ENCODE results near the gene NCOA1.
"Not testable (repeated sequence)": the region's sequence is repeated elsewhere in the genome, so short reads cannot be mapped to it uniquely, and the experiment has no call there.

The NCOA1 gene

DNA sequence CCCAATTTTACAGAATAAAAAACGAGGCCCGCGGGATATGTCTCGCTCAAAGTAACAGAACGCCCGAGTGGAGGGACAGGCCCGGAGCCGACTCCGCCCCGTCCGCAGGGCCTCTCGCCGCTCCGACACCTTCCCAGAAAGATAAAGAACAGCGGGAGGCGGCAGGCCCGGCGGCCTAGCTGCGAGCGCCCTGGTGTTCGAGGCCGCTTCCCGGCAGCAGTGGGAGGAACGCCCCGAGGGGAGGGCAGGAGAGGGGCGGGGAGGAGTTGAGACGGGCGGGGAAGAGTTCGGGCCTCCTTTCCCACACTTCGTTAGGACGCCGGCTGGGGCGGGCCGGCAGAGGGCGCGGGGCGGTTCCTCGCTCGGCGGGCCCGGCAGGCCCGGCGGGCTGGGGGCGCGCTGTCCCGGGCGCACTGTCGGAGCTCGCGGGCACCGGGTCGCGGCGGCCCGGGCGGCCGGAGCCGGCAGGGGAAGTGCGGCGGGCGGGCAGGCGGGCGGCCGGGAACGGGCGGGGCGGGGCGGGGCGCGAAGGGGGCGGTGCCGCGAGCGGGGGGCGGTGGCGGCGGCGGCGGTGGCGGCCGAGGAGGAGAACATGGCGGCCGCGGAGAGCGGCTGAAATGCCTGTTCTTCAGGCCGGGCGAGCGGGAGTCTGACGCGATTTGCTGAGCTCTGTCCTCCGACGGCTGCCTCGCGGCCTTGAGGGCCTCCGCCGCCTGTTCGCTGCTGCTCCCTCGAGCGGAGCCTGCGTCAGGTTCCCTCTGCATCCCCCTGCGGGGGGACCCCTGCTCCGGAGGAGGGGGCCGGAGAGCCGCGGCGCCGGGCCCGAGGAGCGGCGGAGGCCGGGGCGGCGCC lies at the start of gene NCOA1:
NCOA1 (plus strand) TSS at position 565 of the 852 bp plus-strand sequence. CDS start 167,424 bp downstream, outside the sequence.
- DNase-seq: peak; percentile 90

DNA sequence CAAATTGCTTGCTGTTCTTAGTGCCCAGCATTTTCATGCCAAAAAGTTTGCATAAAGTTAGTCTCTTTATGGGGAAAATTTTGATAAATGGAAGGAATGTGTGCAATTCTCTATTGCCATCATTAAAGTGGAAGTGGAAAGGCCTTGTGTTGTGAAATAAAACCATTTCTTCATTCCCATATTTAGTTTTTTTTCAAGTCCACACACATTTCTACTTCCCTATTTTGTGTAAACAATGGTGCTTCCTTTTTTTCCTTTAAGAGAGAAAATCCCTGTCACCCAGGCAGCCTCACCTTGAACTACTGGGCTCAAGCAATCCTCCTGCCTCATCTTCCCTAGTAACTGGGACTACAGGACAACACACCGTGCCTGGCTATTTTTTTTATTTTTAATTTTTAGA lies 42.3 kb upstream of the NCOA1 start:
- no peak for DNase-seq

DNA sequence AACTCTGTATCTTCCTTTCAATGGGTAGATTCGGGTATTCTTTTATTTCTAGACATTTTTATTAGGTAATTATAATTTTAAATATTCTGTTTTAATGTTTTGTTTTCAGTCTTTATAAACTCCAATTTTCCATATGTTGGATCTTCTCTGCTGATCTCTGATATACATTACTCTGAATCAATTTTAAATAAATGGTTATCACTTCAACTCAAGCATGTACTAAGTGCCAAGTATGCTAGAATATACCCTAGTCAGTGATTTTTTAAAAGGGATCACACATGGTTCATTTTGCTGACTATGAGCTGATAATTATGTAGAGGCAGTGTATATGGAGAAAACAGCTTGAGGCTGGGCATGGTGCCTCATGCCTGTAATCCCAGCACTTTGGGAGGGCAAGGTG lies 41.7 kb upstream of the NCOA1 start:
- DNase-seq: no peak

DNA sequence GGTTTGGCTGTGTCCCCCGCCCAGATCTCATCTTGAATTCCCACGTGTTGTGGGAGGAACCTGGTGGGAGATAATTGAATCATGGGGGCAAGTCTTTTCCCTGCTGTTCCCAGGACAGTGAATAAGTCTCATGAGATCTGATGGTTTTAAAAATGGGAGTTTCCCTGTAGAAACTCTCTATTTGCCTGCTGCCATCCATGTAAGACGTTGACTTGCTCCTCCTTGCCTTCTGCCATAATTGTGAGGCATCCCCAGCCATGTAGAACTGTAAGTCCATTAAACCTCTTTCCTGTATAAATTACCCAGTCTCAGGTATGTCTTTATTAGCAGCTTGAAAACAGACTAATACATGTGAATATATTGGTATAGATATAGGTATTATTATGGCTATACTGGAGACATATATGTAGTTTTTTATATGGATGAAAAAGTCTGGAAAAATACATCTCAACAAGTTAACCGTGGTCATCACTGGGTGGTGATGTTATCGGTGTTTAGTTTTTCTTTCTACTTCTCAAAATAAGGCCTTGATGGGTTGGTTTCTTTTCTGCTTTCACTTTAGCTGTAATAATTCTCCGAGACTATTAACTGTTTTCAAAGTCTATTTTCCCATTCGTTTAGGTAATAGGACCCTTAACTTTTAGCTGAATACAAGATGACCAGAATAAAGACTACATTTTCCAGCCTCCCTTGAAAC lies 39.1 kb upstream of the NCOA1 start:
- no peak for DNase-seq

- DNase-seq: no peak
These were observed 38.6 kb upstream of the NCOA1 start for GRCh38 chr2:24452502-24452885.

DNA sequence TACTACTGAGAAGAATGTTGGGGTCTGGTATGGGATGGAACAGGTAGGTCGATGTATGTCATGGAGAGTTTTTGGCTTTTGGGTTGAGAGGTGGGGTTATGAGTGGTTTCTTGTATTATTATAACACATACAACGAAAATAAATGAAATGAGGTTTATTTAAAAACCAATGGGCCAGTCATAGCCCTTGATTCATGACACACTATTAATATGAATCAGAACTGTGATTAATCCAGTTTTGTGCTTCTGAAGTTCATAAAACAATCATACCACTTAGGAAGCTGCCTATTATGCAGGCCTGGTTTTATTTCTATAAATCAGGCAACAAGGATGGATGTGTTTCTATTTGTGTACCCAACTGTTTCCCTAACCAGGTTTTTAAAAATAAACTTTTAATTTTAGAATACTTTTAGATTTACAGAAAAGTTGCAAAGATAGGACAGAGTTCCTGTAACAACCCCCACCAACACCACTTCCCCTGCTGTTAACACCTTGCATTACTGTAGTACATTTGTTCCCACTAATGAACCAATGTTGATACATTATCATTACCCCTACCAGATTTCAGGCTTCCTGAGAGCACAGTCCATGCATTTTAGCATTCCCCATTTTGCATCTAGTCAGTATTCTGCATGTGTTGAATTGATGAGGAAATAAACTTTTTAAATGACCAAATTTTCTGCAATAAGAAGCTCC lies 37.5 kb upstream of the NCOA1 start:
- DNase-seq: no peak

GRCh38 chr2:24454294-24454693 lies 36.8 kb upstream of the NCOA1 start:
- DNase-seq: no peak

DNA sequence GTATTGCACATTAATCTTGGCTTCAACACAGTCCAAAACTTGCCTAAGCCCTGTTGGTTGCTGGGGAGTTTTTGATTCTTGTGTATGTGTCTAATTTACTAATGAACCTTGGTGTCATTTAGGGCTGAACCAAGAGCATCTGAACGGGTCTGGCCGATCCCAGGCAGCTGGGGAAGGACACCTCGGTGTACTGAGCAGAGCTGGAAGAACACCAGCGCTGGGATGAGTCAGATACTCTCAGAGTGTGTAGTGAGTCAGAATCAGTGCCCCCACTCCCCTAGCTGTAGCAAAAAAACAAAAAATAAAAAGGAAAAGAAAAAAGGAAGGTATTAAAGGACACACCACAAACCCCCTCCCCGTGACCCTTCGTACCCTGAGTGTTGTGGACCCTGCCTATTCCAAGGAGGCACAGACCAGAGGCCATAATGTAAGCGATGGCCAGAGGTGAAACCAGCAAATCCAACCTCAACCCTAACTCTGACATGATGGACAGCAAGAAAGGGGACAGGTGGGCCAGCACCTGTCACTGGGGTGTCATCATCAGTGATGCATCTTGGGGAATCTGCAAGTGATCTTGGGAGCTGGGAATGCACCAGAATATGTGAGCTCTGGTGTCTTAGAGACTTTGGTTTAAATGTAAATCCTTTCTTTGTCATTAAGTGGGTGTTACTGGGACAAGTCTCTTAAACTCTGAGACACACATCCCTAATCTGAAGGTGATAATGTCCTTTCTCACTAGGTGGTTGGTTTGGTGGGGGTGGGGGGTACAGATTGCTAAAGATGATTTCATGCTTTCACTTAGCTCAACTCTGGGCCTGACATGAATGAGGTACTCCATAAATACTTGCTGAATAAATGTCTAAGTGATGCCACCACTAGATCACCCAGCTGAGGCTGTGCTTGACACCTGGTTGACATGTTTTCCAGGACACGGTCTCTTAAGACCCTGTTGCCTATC lies 34.2 kb upstream of the NCOA1 start:
- DNase-seq: peak; percentile 7

DNA sequence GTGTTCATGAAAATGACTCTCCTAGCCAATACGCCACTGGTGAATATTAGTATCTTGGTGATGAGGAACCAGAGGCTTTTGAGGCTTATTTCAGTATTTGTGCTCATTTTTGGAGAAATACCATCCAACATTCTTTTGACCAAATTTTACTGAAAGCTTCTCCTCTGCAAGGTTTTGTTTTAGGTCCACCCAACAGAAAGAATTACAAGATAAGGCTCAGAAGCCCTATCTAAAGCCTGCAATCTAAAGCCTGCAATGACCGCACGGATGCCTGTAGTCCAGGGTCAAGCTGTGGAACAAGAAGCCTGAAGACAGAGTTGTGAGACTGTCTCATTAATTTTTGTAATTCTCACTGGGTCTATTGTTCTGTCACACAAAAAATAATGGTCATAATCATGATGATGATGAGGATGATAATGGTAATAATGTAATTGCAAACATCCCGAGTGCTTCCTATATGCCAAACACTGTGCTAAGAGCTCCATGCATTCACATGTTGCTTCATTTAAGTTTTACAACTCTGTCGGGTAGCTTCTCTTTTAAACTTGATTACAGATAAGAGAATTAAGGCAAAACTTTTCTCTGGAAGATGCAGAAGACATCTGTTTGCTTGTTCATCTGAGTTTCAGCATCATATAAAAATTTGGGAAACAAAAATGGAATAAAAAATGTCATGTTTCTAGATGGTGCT lies 33.2 kb upstream of the NCOA1 start:
- no peak for DNase-seq

DNA sequence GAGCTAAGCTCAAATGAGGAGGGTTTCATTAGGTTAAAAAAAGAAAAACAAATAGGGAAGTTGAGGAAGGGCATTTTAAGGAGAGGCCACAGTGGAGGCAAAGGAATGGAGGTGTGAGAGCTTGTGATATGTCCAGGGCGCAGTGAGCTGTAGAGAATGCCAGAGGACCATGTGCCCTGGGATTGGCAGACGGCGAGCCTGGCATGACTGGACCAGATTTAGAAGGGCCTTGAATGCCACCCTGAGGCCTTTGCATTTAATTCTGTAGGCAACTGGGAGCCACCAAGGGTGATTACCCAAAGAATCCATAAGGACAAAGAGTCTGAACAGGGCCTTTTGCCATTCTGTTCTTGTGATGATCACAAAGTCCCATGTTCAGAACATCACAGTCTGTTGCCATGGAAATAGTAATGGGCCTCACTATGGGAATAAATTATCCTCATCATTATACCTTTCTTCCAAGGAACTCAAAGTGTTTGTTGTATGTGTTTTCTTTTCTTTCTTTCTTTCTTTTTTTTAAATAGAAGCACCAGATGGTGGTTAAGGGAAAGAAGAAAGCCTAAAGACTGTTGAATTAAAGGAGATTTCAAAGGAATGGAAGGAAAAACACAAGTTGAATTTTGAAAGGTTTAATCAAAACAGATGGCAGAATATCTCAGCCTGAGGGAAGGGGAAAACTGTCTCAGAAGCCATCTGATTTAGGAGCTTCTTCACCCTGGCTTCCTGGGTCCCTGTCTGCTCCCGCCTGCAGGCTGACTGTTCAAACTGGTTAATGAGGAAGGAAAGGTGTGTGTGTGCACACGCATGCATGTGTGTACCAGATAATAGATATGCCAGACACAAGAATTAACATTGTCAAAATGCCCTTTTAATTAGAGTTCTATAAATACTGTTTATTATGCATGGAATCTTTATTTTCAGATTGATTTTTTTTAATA lies 31.6 kb upstream of the NCOA1 start:
- DNase-seq: no peak

DNA sequence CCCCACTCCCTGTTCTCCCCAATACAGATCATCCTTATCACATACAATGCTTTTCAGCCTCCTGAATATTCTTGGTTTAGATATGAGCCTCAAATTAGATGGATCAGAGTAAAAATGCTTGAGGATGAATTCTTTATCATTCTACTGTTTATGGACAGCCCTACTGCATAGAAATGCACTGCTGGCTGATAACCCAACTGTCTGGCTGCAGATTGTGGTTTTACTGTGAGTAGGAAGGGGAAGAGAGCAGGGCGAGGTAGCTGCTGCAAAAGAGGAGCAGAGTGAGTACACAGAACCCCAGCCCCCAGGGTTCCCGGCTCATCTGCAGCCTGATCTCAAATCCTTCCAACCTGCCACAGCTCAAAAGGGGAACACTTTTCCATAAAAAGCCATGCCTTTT lies 29.4 kb upstream of the NCOA1 start:
- no peak for DNase-seq

DNA sequence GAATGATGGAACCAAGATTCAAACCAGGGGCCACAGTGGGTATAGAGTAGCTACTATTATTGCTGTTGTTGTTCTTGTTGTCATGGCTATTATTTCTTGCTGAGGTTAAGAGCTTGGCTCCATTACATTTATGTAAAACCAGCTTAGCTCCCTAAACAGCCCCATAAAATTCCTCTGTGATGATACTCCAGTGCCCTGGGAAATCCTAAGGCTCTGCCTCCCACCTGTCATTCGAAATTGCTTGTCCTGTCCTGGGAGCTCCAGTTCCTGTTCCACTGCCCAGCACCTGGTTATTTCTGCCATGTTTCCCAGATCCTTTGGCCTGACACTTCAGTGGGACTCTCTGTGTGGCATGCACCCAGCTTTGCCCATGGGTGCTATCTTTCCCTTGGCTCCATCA lies 27.8 kb upstream of the NCOA1 start:
- no peak for DNase-seq

DNA sequence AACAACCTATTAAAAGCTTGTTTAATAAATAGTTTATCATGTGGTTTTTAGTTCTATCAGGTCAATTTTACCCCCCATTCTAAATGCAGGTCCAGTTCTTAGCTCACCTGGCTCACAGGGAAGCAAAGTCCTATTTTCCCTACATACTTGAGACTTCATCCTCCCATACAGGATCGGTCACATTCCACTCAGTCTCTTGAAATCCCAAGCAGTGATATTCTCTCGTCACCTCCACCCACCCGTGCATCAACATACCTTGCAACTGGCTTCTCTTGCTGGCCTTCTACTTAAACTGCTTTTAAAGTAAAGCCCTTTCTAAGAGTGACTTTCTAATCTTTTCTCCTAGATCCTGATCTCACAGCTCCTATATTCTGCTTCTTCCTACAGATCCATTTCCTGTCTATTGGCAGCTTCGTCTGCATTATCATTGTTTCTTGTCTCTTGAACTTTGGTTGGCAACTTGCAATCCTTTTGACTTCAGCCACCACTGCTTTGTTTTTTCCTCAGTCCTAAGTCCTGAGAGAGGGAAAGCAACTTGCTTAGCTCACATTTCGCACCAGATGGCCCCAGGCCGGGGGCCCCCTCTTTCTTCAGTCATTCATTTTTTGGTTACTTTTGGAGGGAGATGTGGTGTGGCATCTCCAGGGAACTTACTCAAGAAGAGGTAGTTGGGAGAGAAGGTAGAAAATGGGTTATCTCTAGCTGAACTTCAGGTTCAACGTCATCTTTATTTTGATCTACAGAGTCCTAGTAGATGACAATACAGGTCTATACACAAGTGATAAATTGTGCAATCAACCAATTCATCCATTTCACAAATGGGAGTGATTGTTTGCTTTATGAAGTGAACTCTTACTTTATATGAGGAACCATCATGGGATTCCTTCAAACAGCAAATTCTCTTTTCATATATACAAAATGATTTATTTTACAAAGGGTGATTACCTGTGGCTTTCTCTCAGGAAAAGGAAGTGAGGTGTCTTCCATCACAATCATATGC lies 23.9 kb upstream of the NCOA1 start:
- DNase-seq: no peak

DNA sequence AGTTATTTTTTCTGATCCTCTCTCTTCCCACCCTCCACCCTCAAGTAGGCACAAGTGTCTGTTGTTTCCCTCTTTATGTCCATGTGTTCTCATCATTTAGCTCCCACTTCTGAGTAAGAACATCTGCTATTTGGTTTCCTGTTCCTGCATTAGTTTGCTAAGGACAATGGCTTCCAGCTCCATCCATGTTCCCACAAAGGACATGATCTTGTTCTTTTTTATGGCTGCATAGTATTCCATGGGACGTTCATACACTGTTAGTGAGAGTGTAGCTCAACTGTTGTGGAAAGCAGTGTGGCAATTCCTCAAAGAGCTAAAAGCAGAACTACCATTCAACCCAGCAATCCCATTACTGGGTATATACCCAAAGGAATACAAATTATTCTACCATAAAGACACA lies 22.6 kb upstream of the NCOA1 start:
- not testable (repeated sequence) for DNase-seq

DNA sequence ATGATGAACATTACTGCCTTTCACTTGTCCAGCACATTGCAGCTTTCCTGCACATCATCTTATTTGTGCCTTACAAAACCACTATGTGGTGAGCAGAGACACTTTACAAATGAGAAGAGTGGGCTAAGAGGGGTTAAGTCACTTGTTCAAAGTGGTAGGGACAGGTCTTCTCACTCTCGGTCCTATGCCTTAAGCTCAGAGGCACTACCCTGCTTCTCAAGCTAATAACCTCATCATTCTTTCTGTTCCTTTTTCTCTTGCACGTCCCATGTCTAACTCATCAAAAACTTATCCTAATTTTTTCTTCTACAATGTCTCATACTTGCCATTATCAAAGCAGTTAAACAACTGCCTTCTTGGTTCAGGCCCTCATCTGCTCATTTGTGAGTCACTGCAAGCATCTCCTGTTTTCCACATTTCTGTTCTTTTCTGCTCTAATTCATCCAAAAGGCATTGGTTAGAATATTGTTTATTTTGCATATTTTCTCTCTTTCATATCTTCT lies 21.9 kb upstream of the NCOA1 start:
- no peak for DNase-seq

- DNase-seq: no peak
These were observed 19.4 kb upstream of the NCOA1 start for GRCh38 chr2:24471662-24472061.

DNA sequence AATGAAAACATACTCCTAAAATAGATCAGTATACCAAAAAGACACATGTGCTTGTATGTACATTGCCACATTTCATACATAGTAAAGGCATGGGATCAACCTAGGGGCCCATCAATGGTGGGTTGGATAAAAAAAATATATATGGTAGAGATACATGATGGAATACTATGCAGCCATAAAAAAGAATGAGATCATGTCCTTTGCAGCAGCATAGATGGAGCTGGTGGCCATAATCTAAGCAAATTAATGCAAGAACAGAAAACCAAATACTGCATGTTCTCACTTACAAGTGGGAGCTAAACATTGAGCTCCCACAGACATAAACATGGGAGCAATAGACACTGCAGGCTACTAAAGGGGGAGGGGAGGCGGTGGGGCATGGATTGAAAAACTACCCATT lies 18.6 kb upstream of the NCOA1 start:
- no peak for DNase-seq

DNA sequence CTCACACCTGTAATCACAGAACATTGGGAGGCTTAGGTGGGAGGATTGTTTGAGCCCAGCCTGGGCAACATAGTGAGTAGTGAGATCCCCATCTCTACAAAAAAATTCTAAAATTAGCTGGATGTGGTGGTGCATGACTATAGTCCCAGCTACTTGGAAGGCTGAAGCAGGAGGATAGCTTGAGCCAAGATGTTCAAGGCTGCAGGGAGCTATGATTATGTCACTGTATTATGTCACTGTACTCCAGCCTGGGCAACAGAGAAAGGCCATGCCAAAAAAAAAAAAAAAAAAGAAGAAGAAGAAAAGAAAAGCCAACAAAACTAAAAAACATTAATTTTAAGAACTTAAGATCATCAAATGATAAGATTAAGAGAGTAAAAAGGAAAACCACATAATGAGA lies 17.4 kb upstream of the NCOA1 start:
- no peak for DNase-seq

- DNase-seq: no peak
These were observed 17.0 kb upstream of the NCOA1 start for GRCh38 chr2:24474053-24474452.
